Naive thymus-derived CD4-positive, alpha-beta T cell (primary cell): ENCODE data around the gene OR52I1. TPM values are rescaled to one million over a fixed set of nuclear protein-coding genes. Genes with fewer than 3 reads are reported as not detected.
A peak's percentile ranks its signal among the peaks of the same experiment; 100 is the strongest.

Experiments used
- ATAC-seq: fragments of 150-1000 bp; cut with Tn5 transposase; 2 replicates; pipeline ENCODE4 v1.10.0; 2021; ENCODE audit warnings: mild to moderate bottlenecking, moderate library complexity
- CTCF ChIA-PET: fragments of 350-600 bp; sonication (Branson Sonifier 250); formaldehyde crosslinking; loops from one replicate; lab custom pipeline; 2021; ENCODE audit warnings: antibody characterized with exemption; lab: Charles Lee
- POLR2A ChIA-PET: fragments of 350-600 bp; sonication (Branson Sonifier 250); formaldehyde crosslinking; loops from one replicate; lab custom pipeline; 2021; ENCODE audit warnings: antibody characterized with exemption, inconsistent platforms; lab: Charles Lee
- DNase-seq, 9 donors: peaks; one replicate each; pipeline versions ENCODE4 v3.0.0 to v3.0.0-alpha.2; 2020 to 2022; ENCODE audit warnings: mixed read lengths in 1 of 9
- H3K27ac ChIP-seq: one replicate; pipeline ENCODE4 v1.7.0; 2013; ENCODE audit warnings: mild to moderate bottlenecking, low read depth, low read length, moderate library complexity
- H3K27me3 ChIP-seq, 2 donors: one replicate each; pipeline ENCODE4 v1.7.0; 2013; ENCODE audit warnings: low read length in 2 of 2, mild to moderate bottlenecking in 2 of 2, moderate library complexity in 2 of 2; ENCODE audit not compliant: control insufficient read depth in 2 of 2, insufficient read depth in 2 of 2
- H3K36me3 ChIP-seq, 3 experiments: 1 replicate in 2 of 3; 2 replicates in 1 of 3; pipeline ENCODE4 v1.7.0; 2013; ENCODE audit warnings: low read length in 3 of 3, mild to moderate bottlenecking in 3 of 3, moderate library complexity in 1 of 3; ENCODE audit not compliant: insufficient read depth in 3 of 3, control insufficient read depth in 2 of 3
- H3K4me1 ChIP-seq, 2 donors: one replicate each; pipeline ENCODE4 v1.7.0; 2013; ENCODE audit warnings: low read length in 2 of 2, mild to moderate bottlenecking in 2 of 2, moderate library complexity in 1 of 2; ENCODE audit not compliant: control insufficient read depth in 2 of 2, insufficient read depth in 2 of 2
- H3K4me3 ChIP-seq: 2 replicates; pipeline ENCODE4 v1.7.0; 2013; ENCODE audit warnings: mild to moderate bottlenecking, low read length
- H3K9me3 ChIP-seq, 3 experiments: 1 replicate in 2 of 3; 2 replicates in 1 of 3; pipeline ENCODE4 v1.7.0; 2013; ENCODE audit warnings: low read length in 3 of 3; ENCODE audit not compliant: control insufficient read depth in 2 of 3
- H3K27ac Mint-ChIP-seq, 9 donors: one replicate each; pipeline ENCODE4 v1.8.0; 2020 to 2022; ENCODE audit warnings: mixed read lengths in 9 of 9, mild to moderate bottlenecking in 8 of 9, moderate library complexity in 5 of 9, inconsistent platforms in 2 of 9
- H3K27me3 Mint-ChIP-seq, 5 donors: one replicate each; pipeline ENCODE4 v1.8.0; 2021 to 2022; ENCODE audit warnings: mixed read lengths in 5 of 5, mild to moderate bottlenecking in 1 of 5
- H3K36me3 Mint-ChIP-seq, 5 donors: one replicate each; pipeline ENCODE4 v1.8.0; 2020 to 2022; ENCODE audit warnings: mixed read lengths in 5 of 5, mild to moderate bottlenecking in 3 of 5, inconsistent platforms in 1 of 5
- H3K4me1 Mint-ChIP-seq, 7 donors: one replicate each; pipeline ENCODE4 v1.8.0; 2020 to 2022; ENCODE audit warnings: mixed read lengths in 7 of 7, mild to moderate bottlenecking in 3 of 7, inconsistent platforms in 1 of 7
- H3K4me3 Mint-ChIP-seq, 10 donors: one replicate each; pipeline ENCODE4 v1.8.0; 2020 to 2022; ENCODE audit warnings: mild to moderate bottlenecking in 10 of 10, mixed read lengths in 10 of 10, moderate library complexity in 6 of 10, inconsistent platforms in 2 of 10
- H3K9me3 Mint-ChIP-seq, 11 donors: one replicate each; pipeline ENCODE4 v1.8.0; 2020 to 2022; ENCODE audit warnings: mixed read lengths in 11 of 11, mild to moderate bottlenecking in 4 of 11, inconsistent platforms in 1 of 11, moderate library complexity in 1 of 11
- intact Hi-C, 2 donors: fragments of 100-400 bp; cut with micrococcal nuclease; formaldehyde crosslinking; loops; one replicate each; pipeline ENCODE4 v1.15.1; 2023
- polyA plus RNA-seq, 2 donors: library from polyadenylated mRNA; unstranded; fragments of 300-500 nt; fragmentation: Illumina TruSeq; gene quantifications; one replicate each; pipeline ENCODE4 v1.2.3, GENCODE V29; 2021
- total RNA-seq, 6 experiments: library from RNA in 5 of 6; stranded (reverse) in 5 of 6; gene quantifications; 1 replicate in 5 of 6; 2 replicates in 1 of 6; pipeline ENCODE4 v1.2.3 and lab custom pipeline; 2021 to 2026

The OR52I1 gene
- total and polyA plus RNA-seq, 7 experiments from 2014 or later, result 0.07 TPM; not detected in 6

DNA sequence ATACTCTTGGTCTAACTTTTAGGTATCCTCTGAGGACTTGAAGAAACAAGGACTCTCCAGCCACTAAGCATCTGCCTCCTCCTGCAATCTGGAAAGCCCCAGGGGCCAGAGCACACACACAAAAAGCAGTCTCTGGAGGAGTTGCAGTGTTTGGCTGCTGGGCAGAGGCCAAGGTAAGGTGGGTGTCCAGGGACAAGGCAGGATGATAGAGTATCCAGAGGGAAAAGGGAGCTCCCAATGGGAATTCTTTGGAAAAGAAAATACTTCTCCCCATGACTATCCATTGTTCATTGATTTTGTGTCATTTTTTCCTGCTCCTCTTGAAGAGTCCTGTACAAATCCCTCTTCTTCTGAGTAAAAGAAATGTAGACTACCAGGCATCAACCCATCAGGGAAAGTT lies 12.4 kb upstream of the OR52I1 start, which contains the start of gene OR52I2:
OR52I2 (plus strand) TSS at position 301 of the 400 bp plus-strand sequence.
- no peaks in the 10 kb centered on the region for H3K36me3 ChIP-seq
- Mint-ChIP-seq H3K4me1 (no peaks in the 10 kb centered on the region), H3K27ac (no peak within 1 kb of the TSS), H3K9me3 (peaks cover 0 to 5% (median 0%) of the 10 kb centered on the region in 11 donors), H3K4me3 (no peak within 1 kb of the TSS), H3K36me3 (peaks cover 0 to 4% (median 0%) of the 10 kb centered on the region in 5 donors), H3K27me3 (peaks cover 20 to 64% (median 31%) of the 10 kb centered on the region in 5 donors)
- ATAC-seq, result no peak
- intact Hi-C loops, result no loop called here
- DNase-seq, result no peak
- peaks cover 0 to 2% of the 10 kb centered on the region in 2 donors for H3K27me3 ChIP-seq
- no peak within 1 kb of the TSS for H3K27ac ChIP-seq
- no peaks in the 10 kb centered on the region for H3K9me3 ChIP-seq
- ChIA-PET CTCF (no interaction called here), POLR2A (no interaction called here)
- no peak within 1 kb of the TSS for H3K4me3 ChIP-seq
- H3K4me1 ChIP-seq, result no peaks in the 10 kb centered on the region

GRCh38 chr11:4589017-4589416 lies 4.8 kb upstream of the OR52I1 start:
- no peaks in the 10 kb centered on the region for H3K27me3 ChIP-seq
- Mint-ChIP-seq H3K27ac (no peak overlapping the region), H3K36me3 (peaks cover 0 to 7% (median 0%) of the 10 kb centered on the region in 5 donors), H3K4me1 (peaks cover 0 to 2% (median 0%) of the 10 kb centered on the region in 7 donors), H3K4me3 (no peak overlapping the region), H3K9me3 (no peaks in the 10 kb centered on the region), H3K27me3 (peaks cover 4 to 28% (median 15%) of the 10 kb centered on the region in 5 donors)
- H3K4me1 ChIP-seq, result no peaks in the 10 kb centered on the region
- no peak overlapping the region for H3K4me3 ChIP-seq
- no peak for DNase-seq
- H3K27ac ChIP-seq, result no peak overlapping the region
- CTCF ChIA-PET, result no interaction called here
- no peaks in the 10 kb centered on the region for H3K36me3 ChIP-seq
- no peak for ATAC-seq
- POLR2A ChIA-PET, result no interaction called here
- no peaks in the 10 kb centered on the region for H3K9me3 ChIP-seq
- intact Hi-C loops, result no loop called here

- peaks cover 24 to 61% (median 49%) of the 10 kb centered on the region in 7 donors for H3K4me1 Mint-ChIP-seq
- CTCF ChIA-PET, result interaction anchor here (0.6 kb wide), 1 partner anchor 13 kb away, joined by 4 read pairs; no protein-coding TSS in a partner anchor
Measured at GRCh38 chr11:4605057-4605456, 11.2 kb downstream of the OR52I1 start.

GRCh38 chr11:4606231-4607015 lies 12.6 kb downstream of the OR52I1 start:
- peaks cover 7 to 37% (median 9%) of the 10 kb centered on the region in 3 experiments for H3K36me3 ChIP-seq
- Mint-ChIP-seq H3K9me3 (peaks cover 0 to 6% (median 0%) of the 10 kb centered on the region in 11 donors), H3K27ac (peak overlapping the region in 8 of 9 donors; percentile 8 to 96 (median 93)), H3K36me3 (peaks cover 0 to 30% (median 14%) of the 10 kb centered on the region in 5 donors), H3K27me3 (no peaks in the 10 kb centered on the region), H3K4me1 (peaks cover 29 to 68% (median 56%) of the 10 kb centered on the region in 7 donors), H3K4me3 (peak overlapping the region; percentile 80 to 97 (median 91))
- H3K27ac ChIP-seq, result no peak overlapping the region
- intact Hi-C loops, result loop anchor here (10.0 kb wide), 2 partner anchors 1018 to 1878 kb away; partner anchors contain the start of genes ARFIP2 (in 1 of the 2), TIMM10B (in 1 of the 2) and TRIM34 (in 1 of the 2)
- no peaks in the 10 kb centered on the region for H3K9me3 ChIP-seq
- POLR2A ChIA-PET, result no interaction called here
- CTCF ChIA-PET, result no interaction called here
- H3K4me1 ChIP-seq, result peaks cover 15 to 22% of the 10 kb centered on the region in 2 donors
- DNase-seq, result no peak
- H3K4me3 ChIP-seq, result peak overlapping the region; percentile 80
- ATAC-seq, result no peak
- no peaks in the 10 kb centered on the region for H3K27me3 ChIP-seq

More at GRCh38 chr11:4605057-4605456, 11.2 kb downstream of the OR52I1 start:
- Histone ChIP-seq H3K4me3 (no peak overlapping the region), H3K4me1 (peaks cover 10 to 19% of the 10 kb centered on the region in 2 donors), H3K27ac (no peak overlapping the region), H3K27me3 (no peaks in the 10 kb centered on the region), H3K9me3 (no peaks in the 10 kb centered on the region), H3K36me3 (peaks cover 7 to 51% (median 16%) of the 10 kb centered on the region in 3 experiments)
- intact Hi-C loops, result loop anchor here (10.0 kb wide), 2 partner anchors 1020 to 1880 kb away; partner anchors contain the start of genes ARFIP2 (in 1 of the 2), TIMM10B (in 1 of the 2) and TRIM34 (in 1 of the 2)
- DNase-seq, result no peak
- H3K27me3 Mint-ChIP-seq, result no peaks in the 10 kb centered on the region
- H3K27ac Mint-ChIP-seq, result peak overlapping the region in 1 of 9 donors; percentile 32
- peaks cover 9 to 42% (median 21%) of the 10 kb centered on the region in 5 donors for H3K36me3 Mint-ChIP-seq
- H3K4me3 Mint-ChIP-seq, result no peak overlapping the region
- no peak for ATAC-seq
- POLR2A ChIA-PET, result interaction anchor here (0.8 kb wide), 1 partner anchor 59 kb away, joined by 3 read pairs; no protein-coding TSS in a partner anchor
- peaks cover 0 to 6% (median 0%) of the 10 kb centered on the region in 11 donors for H3K9me3 Mint-ChIP-seq

DNA sequence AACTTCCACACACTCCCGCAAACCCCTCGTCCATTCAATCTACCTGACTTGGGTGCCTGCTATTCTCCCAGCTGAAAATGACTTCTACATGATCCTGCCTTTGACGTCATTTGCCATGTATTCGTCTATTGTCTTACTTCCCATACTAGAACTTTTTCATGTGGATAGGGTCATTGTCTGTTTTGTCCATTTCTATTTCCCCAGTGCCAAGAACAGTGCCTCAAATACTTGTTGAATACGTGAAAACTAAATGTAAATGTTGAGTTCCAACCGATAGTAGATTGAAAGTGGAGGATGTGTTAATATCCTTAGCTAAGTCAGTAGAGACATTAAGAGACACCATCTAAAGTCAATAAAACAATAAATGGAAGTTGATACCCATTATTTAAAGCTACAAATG lies 13.3 kb downstream of the OR52I1 start:
- peaks cover 0 to 8% (median 0%) of the 10 kb centered on the region in 11 donors for H3K9me3 Mint-ChIP-seq
- peak overlapping the region; percentile 85 to 96 (median 94) for H3K27ac Mint-ChIP-seq
- peaks cover 0 to 25% (median 14%) of the 10 kb centered on the region in 5 donors for H3K36me3 Mint-ChIP-seq
- Histone ChIP-seq H3K36me3 (peaks cover 5 to 30% (median 7%) of the 10 kb centered on the region in 3 experiments), H3K9me3 (no peaks in the 10 kb centered on the region), H3K4me1 (peaks cover 15 to 22% of the 10 kb centered on the region in 2 donors), H3K27me3 (no peaks in the 10 kb centered on the region), H3K27ac (peak overlapping the region; percentile 88), H3K4me3 (peak overlapping the region; percentile 80)
- ChIA-PET CTCF (no interaction called here), POLR2A (interaction anchor here (0.8 kb wide), 1 partner anchor 9 kb away, joined by 4 read pairs; no protein-coding TSS in a partner anchor)
- DNase-seq (no peak), ATAC-seq (no peak)
- H3K4me1 Mint-ChIP-seq, result peaks cover 29 to 68% (median 56%) of the 10 kb centered on the region in 7 donors
- H3K4me3 Mint-ChIP-seq, result peak overlapping the region; percentile 80 to 97 (median 91)
- no peaks in the 10 kb centered on the region for H3K27me3 Mint-ChIP-seq
- intact Hi-C loops, result loop anchor here (10.0 kb wide), 2 partner anchors 1018 to 1878 kb away; partner anchors contain the start of genes ARFIP2 (in 1 of the 2), TIMM10B (in 1 of the 2) and TRIM34 (in 1 of the 2)
